Stomach (tissue), 4 donors: ENCODE results near the gene KIFAP3.

Source experiments
- POLR2A ChIP-seq, 4 donors: fragments of 450-650 bp; IDR thresholded peaks; one replicate each; pipeline ENCODE4 v1.6.1; 2016; ENCODE audit warnings: antibody characterized with exemption in 4 of 4, control low read depth in 2 of 4, mild to moderate bottlenecking in 1 of 4, moderate library complexity in 1 of 4
- TF ChIP-seq, protein P1 (sequence below), 7 experiments: fragments of 450-650 bp in 4 of 7; fragments of 200-600 bp in 3 of 7; sonication (generic) in 3 of 7; IDR thresholded peaks; one replicate each; pipeline ENCODE4 v1.5.1; 2016 to 2019; ENCODE audit warnings: antibody characterized with exemption in 7 of 7, control low read depth in 2 of 7, mild to moderate bottlenecking in 1 of 7

DNA sequence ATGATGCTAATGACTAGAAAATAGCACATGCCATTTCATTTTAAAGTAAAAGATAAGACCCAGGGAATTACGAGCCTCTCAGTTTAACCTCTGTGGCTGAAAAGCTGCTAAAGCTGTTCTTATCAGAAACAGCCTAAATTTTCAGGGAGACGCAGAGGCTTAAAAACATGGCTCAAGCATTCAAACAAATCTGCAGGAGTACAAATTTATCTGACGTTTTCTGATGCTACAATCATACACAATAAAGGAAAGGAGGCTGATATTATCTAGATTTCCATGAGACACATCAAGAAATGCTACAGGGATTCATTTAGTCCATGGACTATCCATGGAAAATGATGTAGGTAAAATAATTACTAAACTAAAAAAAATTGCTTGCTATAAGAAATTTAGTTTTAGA lies 115.5 kb downstream of the KIFAP3 start:
- TF ChIP-seq, protein P1, sequence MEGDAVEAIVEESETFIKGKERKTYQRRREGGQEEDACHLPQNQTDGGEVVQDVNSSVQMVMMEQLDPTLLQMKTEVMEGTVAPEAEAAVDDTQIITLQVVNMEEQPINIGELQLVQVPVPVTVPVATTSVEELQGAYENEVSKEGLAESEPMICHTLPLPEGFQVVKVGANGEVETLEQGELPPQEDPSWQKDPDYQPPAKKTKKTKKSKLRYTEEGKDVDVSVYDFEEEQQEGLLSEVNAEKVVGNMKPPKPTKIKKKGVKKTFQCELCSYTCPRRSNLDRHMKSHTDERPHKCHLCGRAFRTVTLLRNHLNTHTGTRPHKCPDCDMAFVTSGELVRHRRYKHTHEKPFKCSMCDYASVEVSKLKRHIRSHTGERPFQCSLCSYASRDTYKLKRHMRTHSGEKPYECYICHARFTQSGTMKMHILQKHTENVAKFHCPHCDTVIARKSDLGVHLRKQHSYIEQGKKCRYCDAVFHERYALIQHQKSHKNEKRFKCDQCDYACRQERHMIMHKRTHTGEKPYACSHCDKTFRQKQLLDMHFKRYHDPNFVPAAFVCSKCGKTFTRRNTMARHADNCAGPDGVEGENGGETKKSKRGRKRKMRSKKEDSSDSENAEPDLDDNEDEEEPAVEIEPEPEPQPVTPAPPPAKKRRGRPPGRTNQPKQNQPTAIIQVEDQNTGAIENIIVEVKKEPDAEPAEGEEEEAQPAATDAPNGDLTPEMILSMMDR (IDR thresholded peaks at IDR 0.05) = no peak
- no peak for TF ChIP-seq POLR2A (IDR thresholded peaks at IDR 0.05)
